ENCODE measurements around the gene FLYWCH1.
A peak's percentile ranks its signal among the peaks of the same experiment; 100 is the strongest.

The FLYWCH1 gene

DNA sequence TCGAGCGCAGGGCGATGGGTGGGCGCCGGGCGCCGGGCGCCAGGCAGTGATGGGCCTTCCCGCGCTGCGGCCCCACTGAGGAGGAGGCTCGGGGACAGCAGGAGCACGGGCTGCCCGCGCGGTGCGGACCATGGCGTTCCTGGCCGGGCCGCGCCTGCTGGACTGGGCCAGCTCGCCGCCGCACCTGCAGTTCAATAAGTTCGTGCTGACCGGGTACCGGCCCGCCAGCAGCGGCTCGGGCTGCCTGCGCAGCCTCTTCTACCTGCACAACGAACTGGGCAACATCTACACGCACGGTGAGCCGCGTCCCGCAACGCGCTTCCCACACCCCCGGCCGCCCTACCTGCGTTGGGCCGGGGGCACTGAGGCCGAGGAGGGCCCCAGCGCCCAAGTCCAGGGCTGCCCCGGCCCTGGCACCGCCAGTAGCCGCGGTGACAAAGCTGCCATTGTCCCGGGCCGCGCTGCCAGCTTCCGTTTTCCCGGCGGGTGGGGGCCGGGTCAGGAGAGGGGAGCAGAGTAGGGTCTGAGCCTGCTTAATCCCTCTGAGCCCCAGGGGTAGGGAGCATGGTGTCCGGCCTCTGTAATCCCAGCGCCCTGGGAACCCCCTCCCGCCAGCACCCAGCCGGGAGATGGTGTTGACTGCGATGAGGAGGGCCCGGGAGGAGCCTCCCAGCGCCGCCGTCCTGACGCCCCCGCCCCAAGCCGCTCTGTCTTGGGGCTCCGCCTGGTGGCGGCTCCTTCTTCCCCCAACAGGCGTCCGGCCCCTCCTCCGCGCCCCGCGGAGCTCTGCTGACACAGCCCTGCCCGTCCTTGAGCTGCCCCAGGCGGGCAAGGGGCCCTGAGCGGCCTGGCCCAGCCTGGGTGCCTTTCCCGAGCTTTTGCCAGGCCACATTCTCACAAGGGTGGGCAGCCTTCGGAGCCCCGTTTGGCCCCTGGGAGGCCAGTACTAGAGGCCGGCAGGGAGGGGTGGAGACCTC is 58.1 kb downstream of the FLYWCH1 start:
- H4K20me1 ChIP-seq (ENCODE audit: insufficient read depth, low read length): peaks cover 46% of the 10 kb centered on the region
- no peak for TF ChIP-seq EZH2 (IDR thresholded peaks at IDR 0.05; ENCODE audit: borderline replicate concordance, low read depth, low read length, severe bottlenecking)
- TF ChIP-seq, protein P1, sequence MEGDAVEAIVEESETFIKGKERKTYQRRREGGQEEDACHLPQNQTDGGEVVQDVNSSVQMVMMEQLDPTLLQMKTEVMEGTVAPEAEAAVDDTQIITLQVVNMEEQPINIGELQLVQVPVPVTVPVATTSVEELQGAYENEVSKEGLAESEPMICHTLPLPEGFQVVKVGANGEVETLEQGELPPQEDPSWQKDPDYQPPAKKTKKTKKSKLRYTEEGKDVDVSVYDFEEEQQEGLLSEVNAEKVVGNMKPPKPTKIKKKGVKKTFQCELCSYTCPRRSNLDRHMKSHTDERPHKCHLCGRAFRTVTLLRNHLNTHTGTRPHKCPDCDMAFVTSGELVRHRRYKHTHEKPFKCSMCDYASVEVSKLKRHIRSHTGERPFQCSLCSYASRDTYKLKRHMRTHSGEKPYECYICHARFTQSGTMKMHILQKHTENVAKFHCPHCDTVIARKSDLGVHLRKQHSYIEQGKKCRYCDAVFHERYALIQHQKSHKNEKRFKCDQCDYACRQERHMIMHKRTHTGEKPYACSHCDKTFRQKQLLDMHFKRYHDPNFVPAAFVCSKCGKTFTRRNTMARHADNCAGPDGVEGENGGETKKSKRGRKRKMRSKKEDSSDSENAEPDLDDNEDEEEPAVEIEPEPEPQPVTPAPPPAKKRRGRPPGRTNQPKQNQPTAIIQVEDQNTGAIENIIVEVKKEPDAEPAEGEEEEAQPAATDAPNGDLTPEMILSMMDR (IDR thresholded peaks at IDR 0.05; ENCODE audit: borderline replicate concordance, extremely low read depth, low read length, poor library complexity, severe bottlenecking): peak; percentile 72
- peaks cover 44% of the 10 kb centered on the region for H3K79me2 ChIP-seq (ENCODE audit: insufficient read depth, low read length)
- peak overlapping the region; percentile 74 for H2AFZ ChIP-seq (ENCODE audit: low read depth, low read length)
- peak overlapping the region; percentile 72 to 79 for H3K4me3 ChIP-seq (ENCODE audit: low read depth in 1 of 2, low read length in 2 of 2)
- peak overlapping the region; percentile 96 for H3K9ac ChIP-seq (ENCODE audit: low read depth, low read length)
- H3K4me2 ChIP-seq (ENCODE audit: insufficient read depth, low read length): peak overlapping the region; percentile 97
- H3K4me1 ChIP-seq (ENCODE audit: insufficient read depth, low read length): peaks cover 45% of the 10 kb centered on the region
- peak overlapping the region; percentile 75 for H3K27ac ChIP-seq (ENCODE audit: low read length)
- H3K36me3 ChIP-seq (ENCODE audit: insufficient read depth, low read length): peaks cover 45% of the 10 kb centered on the region
- no peaks in the 10 kb centered on the region for H3K9me3 ChIP-seq (ENCODE audit: insufficient read depth, low read length, severe bottlenecking)
- ATAC-seq (ENCODE audit: insufficient read depth, low read depth): peak; percentile 76
- peaks cover under 1% of the 10 kb centered on the region for H3K27me3 ChIP-seq (ENCODE audit: insufficient read depth, low read length, poor library complexity)
- DNase-seq: peak; percentile 88

DNA sequence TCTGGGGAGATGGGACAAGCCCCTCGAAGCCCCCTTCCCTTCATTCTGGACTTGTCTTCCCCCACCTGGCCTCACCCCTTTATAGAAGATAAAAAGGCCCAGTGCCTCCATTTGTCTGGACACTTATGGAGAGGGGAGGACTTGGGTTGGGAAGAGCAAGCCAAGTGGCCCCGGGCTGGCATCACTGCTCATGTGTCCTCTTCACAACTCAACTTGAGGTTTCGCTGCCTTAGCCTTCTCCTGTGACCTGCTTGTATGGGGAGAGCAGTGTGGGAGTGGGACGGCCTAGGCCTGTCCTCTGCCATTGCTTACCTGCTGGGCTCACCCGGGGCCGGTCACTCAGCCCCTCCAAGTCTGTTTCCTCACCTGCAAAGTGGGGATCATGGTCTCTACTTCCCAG is 58.8 kb downstream of the FLYWCH1 start:
- Histone ChIP-seq H4K20me1 (ENCODE audit: insufficient read depth, low read length) (peaks cover 53% of the 10 kb centered on the region), H3K36me3 (ENCODE audit: insufficient read depth, low read length) (peaks cover 52% of the 10 kb centered on the region), H3K79me2 (ENCODE audit: insufficient read depth, low read length) (peaks cover 50% of the 10 kb centered on the region), H2AFZ (ENCODE audit: low read depth, low read length) (no peak overlapping the region), H3K27me3 (ENCODE audit: insufficient read depth, low read length, poor library complexity) (no peaks in the 10 kb centered on the region), H3K4me2 (ENCODE audit: insufficient read depth, low read length) (peak overlapping the region; percentile 97), H3K4me1 (ENCODE audit: insufficient read depth, low read length) (peaks cover 47% of the 10 kb centered on the region), H3K27ac (ENCODE audit: low read length) (peak overlapping the region; percentile 75), H3K9me3 (ENCODE audit: insufficient read depth, low read length, severe bottlenecking) (no peaks in the 10 kb centered on the region), H3K9ac (ENCODE audit: low read depth, low read length) (peak overlapping the region; percentile 96), H3K4me3 (ENCODE audit: low read depth in 1 of 2, low read length in 2 of 2) (peak overlapping the region; percentile 72 to 79; a peak in 3 of 4 replicates)
- no peak for TF ChIP-seq EZH2 (IDR thresholded peaks at IDR 0.05; ENCODE audit: borderline replicate concordance, low read depth, low read length, severe bottlenecking)
- TF ChIP-seq, protein P1 (IDR thresholded peaks at IDR 0.05; ENCODE audit: borderline replicate concordance, extremely low read depth, low read length, poor library complexity, severe bottlenecking): no peak
- ATAC-seq (ENCODE audit: insufficient read depth, low read depth) (no peak), DNase-seq (no peak)

DNA sequence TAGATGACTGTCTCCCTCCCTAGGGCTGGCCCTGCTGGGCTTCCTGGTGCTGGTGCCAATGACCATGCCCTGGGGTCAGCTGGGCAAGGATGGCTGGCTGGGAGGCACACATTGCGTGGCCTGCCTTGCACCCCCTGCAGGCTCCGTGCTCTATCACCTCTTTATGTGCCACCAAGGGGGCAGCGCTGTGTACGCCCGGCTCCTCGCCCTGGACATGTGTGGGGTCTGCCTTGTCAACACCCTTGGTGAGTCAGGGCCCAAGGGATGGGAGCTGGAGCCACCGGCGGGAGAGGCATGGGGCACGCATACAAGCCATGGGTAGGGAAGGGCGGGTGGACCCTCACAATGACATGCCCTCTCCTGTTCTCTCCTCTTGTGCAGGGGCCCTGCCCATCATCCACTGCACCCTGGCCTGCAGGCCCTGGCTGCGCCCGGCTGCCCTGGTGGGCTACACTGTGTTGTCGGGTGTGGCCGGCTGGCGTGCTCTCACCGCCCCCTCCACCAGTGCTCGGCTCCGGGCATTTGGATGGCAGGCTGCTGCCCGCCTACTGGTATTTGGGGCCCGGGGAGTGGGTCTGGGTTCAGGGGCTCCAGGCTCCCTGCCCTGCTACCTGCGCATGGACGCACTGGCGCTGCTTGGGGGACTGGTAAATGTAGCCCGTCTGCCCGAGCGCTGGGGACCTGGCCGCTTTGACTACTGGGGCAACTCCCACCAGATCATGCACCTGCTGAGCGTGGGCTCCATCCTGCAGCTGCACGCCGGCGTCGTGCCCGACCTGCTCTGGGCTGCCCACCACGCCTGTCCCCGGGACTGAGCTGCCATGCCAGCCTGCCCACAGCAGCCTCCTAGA is 59.6 kb downstream of the FLYWCH1 start:
- TF ChIP-seq EZH2 (IDR thresholded peaks at IDR 0.05; ENCODE audit: borderline replicate concordance, low read depth, low read length, severe bottlenecking): no peak
- TF ChIP-seq, protein P1 (IDR thresholded peaks at IDR 0.05; ENCODE audit: borderline replicate concordance, extremely low read depth, low read length, poor library complexity, severe bottlenecking): peak; percentile 24
- Histone ChIP-seq H3K79me2 (ENCODE audit: insufficient read depth, low read length) (peaks cover 58% of the 10 kb centered on the region), H3K4me3 (ENCODE audit: low read depth in 1 of 2, low read length in 2 of 2) (peak overlapping the region in 1 of 2 experiments; percentile 79; a peak in 3 of 4 replicates), H3K9ac (ENCODE audit: low read depth, low read length) (peak overlapping the region; percentile 96), H3K27me3 (ENCODE audit: insufficient read depth, low read length, poor library complexity) (no peaks in the 10 kb centered on the region), H4K20me1 (ENCODE audit: insufficient read depth, low read length) (peaks cover 61% of the 10 kb centered on the region), H3K4me2 (ENCODE audit: insufficient read depth, low read length) (peak overlapping the region; percentile 97), H3K36me3 (ENCODE audit: insufficient read depth, low read length) (peaks cover 60% of the 10 kb centered on the region), H3K9me3 (ENCODE audit: insufficient read depth, low read length, severe bottlenecking) (no peaks in the 10 kb centered on the region), H3K4me1 (ENCODE audit: insufficient read depth, low read length) (peaks cover 52% of the 10 kb centered on the region), H2AFZ (ENCODE audit: low read depth, low read length) (no peak overlapping the region), H3K27ac (ENCODE audit: low read length) (peak overlapping the region; percentile 34)
- no peak for DNase-seq
- no peak for ATAC-seq (ENCODE audit: insufficient read depth, low read depth)

All from DND-41 (cell line).